SH-SY5Y (cell line): ENCODE data around the gene SPRED2.

Experiments used
- GATA2 ChIP-seq: IDR thresholded peaks from 2 replicates; pipeline ENCODE4 v1.6.1; 2011; ENCODE audit warnings: mild to moderate bottlenecking, low read depth, low read length
- GATA3 ChIP-seq: IDR thresholded peaks from 2 replicates; pipeline ENCODE4 v1.6.1; 2011; ENCODE audit warnings: low read depth, mild to moderate bottlenecking, low read length, moderate library complexity

DNA sequence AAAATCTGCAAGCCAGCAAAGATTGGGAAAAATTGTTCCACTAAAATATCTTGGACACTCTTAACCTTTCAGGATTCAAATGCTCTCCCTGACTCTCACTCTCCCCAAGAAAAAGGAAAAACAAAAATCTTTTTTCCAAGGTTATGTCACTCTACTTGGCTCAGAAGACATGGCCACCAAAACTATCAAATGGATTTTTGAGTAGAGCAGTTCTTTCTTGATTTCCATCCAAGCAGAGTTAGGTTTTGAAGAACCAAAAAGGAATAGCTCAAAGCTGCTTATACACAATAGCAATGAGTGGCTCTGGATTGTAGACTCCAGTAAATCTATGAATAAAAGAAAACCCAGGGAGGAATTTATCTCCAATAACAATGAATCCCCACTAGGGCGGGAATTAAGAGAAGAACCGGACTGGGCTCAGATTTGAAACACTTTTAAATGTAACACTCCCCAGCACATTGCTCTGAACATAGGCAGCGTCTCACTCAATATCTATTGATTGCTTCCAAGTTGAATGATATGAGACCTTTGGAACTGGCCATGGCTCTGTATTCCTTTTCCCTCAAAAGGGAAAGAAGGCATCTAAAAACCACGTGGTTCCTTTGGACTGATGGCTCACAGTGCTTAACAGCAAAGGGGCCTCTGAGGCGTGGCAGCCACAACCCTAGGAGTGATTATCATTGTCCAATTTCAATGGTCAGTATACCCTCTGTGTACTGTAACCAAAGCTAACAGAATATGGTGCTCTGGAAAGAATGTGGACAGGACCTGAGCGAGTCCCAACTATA is 68.3 kb downstream of the SPRED2 start:
- TF ChIP-seq GATA2 (no peak), GATA3 (no peak)
